Panc1 (cell line): Measurements from ENCODE around the gene C10orf143. TPM values are rescaled to one million over a fixed set of nuclear protein-coding genes. Genes with fewer than 3 reads are reported as not detected.

Experiments used
- ATAC-seq: fragments of 200-7000 bp; cut with Tn5 transposase; 2 replicates; pipeline ENCODE4 v1.9.1; 2020; ENCODE audit warnings: mild to moderate bottlenecking, moderate library complexity
- BruUV-seq: library from RNA; stranded (reverse); fragments of 400-500 nt; replicated peaks from 2 replicates; lab custom pipeline; 2021; lab: Mats Ljungman, UMichigan
- CTCF ChIA-PET: fragments of 300-600 bp; sonication (Branson Sonifier 250); formaldehyde crosslinking; loops from one replicate; lab custom pipeline; 2022; ENCODE audit warnings: antibody characterized with exemption; lab: Charles Lee
- POLR2A ChIA-PET: fragments of 300-600 bp; sonication (Branson Sonifier 250); formaldehyde crosslinking; loops from one replicate; lab custom pipeline; 2022; ENCODE audit warnings: antibody characterized with exemption; lab: Charles Lee
- DNase-seq: peaks from one replicate; pipeline ENCODE4 v3.0.0-alpha.2; 2010; ENCODE audit warnings: low read depth, low spot score
- H3K27ac ChIP-seq: 2 replicates; pipeline ENCODE4 v1.5.1; 2011; ENCODE audit warnings: mild to moderate bottlenecking, low read length, inconsistent platforms
- H3K27me3 ChIP-seq: fragments of 200-500 bp; sonication (Bioruptor generic); 2 replicates; pipeline ENCODE4 v1.6.0; 2014; ENCODE audit warnings: low read length, inconsistent platforms; ENCODE audit not compliant: control insufficient read depth, insufficient read depth
- H3K36me3 ChIP-seq: fragments of 200-500 bp; sonication (Bioruptor generic); 2 replicates; pipeline ENCODE4 v1.5.1; 2014; ENCODE audit warnings: inconsistent platforms, mild to moderate bottlenecking, low read length, moderate library complexity; ENCODE audit not compliant: control insufficient read depth, insufficient read depth
- H3K4me1 ChIP-seq: 2 replicates; pipeline ENCODE4 v1.5.1; 2011; ENCODE audit warnings: inconsistent platforms, mild to moderate bottlenecking, low read length, moderate library complexity; ENCODE audit not compliant: control insufficient read depth, insufficient read depth
- H3K4me3 ChIP-seq, 2 experiments: 2 replicates each; pipeline ENCODE4 v1.5.1; 2011 to 2012; ENCODE audit warnings: low read depth in 2 of 2, low read length in 2 of 2, mild to moderate bottlenecking in 2 of 2, inconsistent platforms in 1 of 2, moderate library complexity in 1 of 2
- H3K9me3 ChIP-seq: fragments of 200-500 bp; sonication (Bioruptor generic); 2 replicates; pipeline ENCODE4 v1.5.1; 2014; ENCODE audit warnings: low read depth, mild to moderate bottlenecking, inconsistent platforms, low read length, moderate library complexity; ENCODE audit not compliant: control insufficient read depth, insufficient read depth
- CTCF ChIP-seq: fragments of 450-650 bp; IDR thresholded peaks from 2 replicates; pipeline ENCODE4 v1.5.1; 2017; ENCODE audit warnings: mild to moderate bottlenecking
- POLR2AphosphoS5 ChIP-seq: IDR thresholded peaks from 2 replicates; pipeline ENCODE4 v1.6.1; 2012; ENCODE audit warnings: mild to moderate bottlenecking, low read depth, low read length, moderate library complexity
- REST ChIP-seq, 2 experiments: IDR thresholded peaks; 2 replicates each; pipeline ENCODE4 v1.6.1; 2011 to 2012; ENCODE audit warnings: low read depth in 2 of 2, control low read depth in 1 of 2, low read length in 1 of 2, mild to moderate bottlenecking in 1 of 2, moderate library complexity in 1 of 2; ENCODE audit not compliant: insufficient read depth in 1 of 2
- SIN3A ChIP-seq: IDR thresholded peaks from 2 replicates; pipeline ENCODE4 v1.6.1; 2012; ENCODE audit warnings: low read depth, mild to moderate bottlenecking, low read length, moderate library complexity, borderline replicate concordance; ENCODE audit not compliant: insufficient read depth
- TCF7L2 ChIP-seq: IDR thresholded peaks from 2 replicates; pipeline ENCODE4 v1.6.1; 2011; ENCODE audit warnings: mild to moderate bottlenecking, low read depth, low read length, inconsistent platforms
- in situ Hi-C: cut with HindIII; loops from 2 replicates; pipeline ENCODE4 v1.10.0; 2016; ENCODE audit warnings: low sequenced_read_pairs, low pct_unique_long_range_greater_than_20kb
- intact Hi-C: fragments of 100-400 bp; cut with micrococcal nuclease; formaldehyde crosslinking; loops from one replicate; pipeline ENCODE4 v1.10.0; 2022; ENCODE audit not compliant: unreplicated experiment
- total RNA-seq: library from RNA; stranded (reverse); gene quantifications from one replicate; pipeline ENCODE4 v1.2.1, GENCODE V29; 2021; ENCODE audit not compliant: unreplicated experiment

C10orf143 gene
- total RNA-seq, 1 experiment from 2014 or later, result 1.0 TPM

- BruUV-seq, result no TSS peak
- POLR2A ChIA-PET, result no interaction called here
- ATAC-seq (no peak), DNase-seq (no peak)
- Histone ChIP-seq H3K4me3 (no peak overlapping the region), H3K27me3 (peaks cover 8% of the 10 kb centered on the region; the same call in 1 of the 2 replicates), H3K4me1 (no peaks in the 10 kb centered on the region), H3K9me3 (no peaks in the 10 kb centered on the region), H3K36me3 (no peaks in the 10 kb centered on the region), H3K27ac (no peak overlapping the region)
- CTCF ChIA-PET, result no interaction called here
- in situ Hi-C loops, result no loop called here
- intact Hi-C loops, result no loop called here
- TF ChIP-seq REST (IDR thresholded peaks at IDR 0.05; ENCODE audit: insufficient read depth in 1 of 2, low read depth in 2 of 2, low read length in 1 of 2) (no peak), SIN3A (no peak), CTCF (no peak), POLR2AphosphoS5 (no peak), TCF7L2 (no peak)
Observed at GRCh38 chr10:130045801-130046321, 64.8 kb downstream of the C10orf143 start.

- H3K27me3 ChIP-seq, result peaks cover 8% of the 10 kb centered on the region; the same call in 1 of the 2 replicates
- no peak for DNase-seq
- no TSS peak for BruUV-seq
- no peaks in the 10 kb centered on the region for H3K36me3 ChIP-seq
- TF ChIP-seq SIN3A (no peak), CTCF (peak; percentile 81)
- intact Hi-C loops (no loop called here), in situ Hi-C loops (no loop called here)
- ATAC-seq, result peak; percentile 59; the same call in 1 of the 2 replicates
- no peak overlapping the region for H3K4me3 ChIP-seq
- H3K27ac ChIP-seq, result no peak overlapping the region
- H3K4me1 ChIP-seq, result no peaks in the 10 kb centered on the region
- no peaks in the 10 kb centered on the region for H3K9me3 ChIP-seq
- ChIA-PET CTCF (no interaction called here), POLR2A (no interaction called here)
Observed at GRCh38 chr10:130045091-130045652, 65.5 kb downstream of the C10orf143 start.
